Measurements from ENCODE around the gene EXOSC9. TPM values are rescaled to one million over a fixed set of nuclear protein-coding genes. Genes with fewer than 3 reads are reported as not detected.

EXOSC9 gene
- total RNA-seq, 4 donors from 2014 or later = 13.2 to 35.2 (median 22.5) TPM

DNA sequence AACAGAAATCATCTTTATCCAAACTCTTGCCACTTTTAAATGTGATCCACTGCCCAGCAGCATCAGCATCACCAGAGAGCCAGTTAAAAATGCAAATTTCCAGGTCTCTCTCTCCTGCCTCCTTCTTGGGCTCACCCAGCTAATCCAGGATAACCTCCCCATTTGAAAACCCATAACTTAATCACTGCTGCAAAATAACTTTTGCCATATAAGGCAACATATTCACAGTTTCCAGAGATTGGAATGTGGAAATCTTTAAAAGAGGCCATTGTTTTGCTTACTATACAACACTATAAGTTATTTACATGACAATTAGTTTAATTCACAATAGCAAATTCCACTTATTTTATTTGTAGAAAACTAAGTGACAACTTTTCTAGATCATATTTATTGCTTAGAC lies 4.8 kb upstream of the EXOSC9 start:
- TF ChIP-seq, protein P1, sequence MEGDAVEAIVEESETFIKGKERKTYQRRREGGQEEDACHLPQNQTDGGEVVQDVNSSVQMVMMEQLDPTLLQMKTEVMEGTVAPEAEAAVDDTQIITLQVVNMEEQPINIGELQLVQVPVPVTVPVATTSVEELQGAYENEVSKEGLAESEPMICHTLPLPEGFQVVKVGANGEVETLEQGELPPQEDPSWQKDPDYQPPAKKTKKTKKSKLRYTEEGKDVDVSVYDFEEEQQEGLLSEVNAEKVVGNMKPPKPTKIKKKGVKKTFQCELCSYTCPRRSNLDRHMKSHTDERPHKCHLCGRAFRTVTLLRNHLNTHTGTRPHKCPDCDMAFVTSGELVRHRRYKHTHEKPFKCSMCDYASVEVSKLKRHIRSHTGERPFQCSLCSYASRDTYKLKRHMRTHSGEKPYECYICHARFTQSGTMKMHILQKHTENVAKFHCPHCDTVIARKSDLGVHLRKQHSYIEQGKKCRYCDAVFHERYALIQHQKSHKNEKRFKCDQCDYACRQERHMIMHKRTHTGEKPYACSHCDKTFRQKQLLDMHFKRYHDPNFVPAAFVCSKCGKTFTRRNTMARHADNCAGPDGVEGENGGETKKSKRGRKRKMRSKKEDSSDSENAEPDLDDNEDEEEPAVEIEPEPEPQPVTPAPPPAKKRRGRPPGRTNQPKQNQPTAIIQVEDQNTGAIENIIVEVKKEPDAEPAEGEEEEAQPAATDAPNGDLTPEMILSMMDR (IDR thresholded peaks at IDR 0.05) = no peak
- TF ChIP-seq POLR2A (IDR thresholded peaks at IDR 0.05) (no peak), POLR2AphosphoS5 (IDR thresholded peaks at IDR 0.05) (no peak), EP300 (IDR thresholded peaks at IDR 0.05; ENCODE audit: low read depth) (no peak)
- no peaks in the 10 kb centered on the region for H3K9me3 ChIP-seq
- no peak for DNase-seq
- H3K27ac ChIP-seq = no peak overlapping the region
- H3K27me3 ChIP-seq = peaks cover 13% of the 10 kb centered on the region
- peaks cover 0 to 4% (median 0%) of the 10 kb centered on the region in 4 donors for H3K4me1 ChIP-seq
- in situ Hi-C loops (cut with MboI; ENCODE audit: low pct_ligation_motif_present in 1 of 4, low pct_unique_long_range_greater_than_20kb in 1 of 4, low sequenced_read_pairs in 3 of 4) = no loop called here
- intact Hi-C loops (cut with DNase I; ENCODE audit: low total_unique reads) = no loop called here
- no peak overlapping the region for H3K4me3 ChIP-seq
- H3K36me3 ChIP-seq = no peaks in the 10 kb centered on the region

DNA sequence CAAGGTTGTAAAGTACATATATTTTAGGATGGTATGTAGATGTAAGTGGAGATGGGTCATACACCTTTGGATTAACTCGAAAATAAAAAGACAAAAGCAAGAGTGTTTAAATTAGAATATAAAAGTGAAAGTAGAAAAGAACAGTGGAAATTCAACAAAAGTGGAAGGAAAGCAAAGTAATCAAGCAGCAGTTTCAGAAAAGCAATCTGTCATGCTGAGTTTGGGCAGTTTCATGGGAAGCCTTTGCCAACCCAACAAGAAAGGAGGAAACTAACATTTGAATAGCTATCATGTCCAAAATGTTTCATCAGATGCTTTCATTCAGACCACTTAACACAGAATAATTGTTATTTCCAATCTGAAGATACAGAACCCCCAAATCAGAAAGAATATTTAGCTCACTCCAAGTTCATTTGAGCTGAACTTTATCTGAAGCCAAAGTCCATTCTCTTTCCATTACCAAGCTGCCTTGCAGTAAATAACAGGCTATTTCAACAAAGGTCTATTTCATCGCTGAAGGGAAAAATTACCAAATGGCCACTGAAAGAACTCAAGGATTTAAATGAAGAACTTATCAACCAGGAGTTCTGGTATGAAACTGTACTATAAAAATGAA lies 1.8 kb upstream of the EXOSC9 start:
- peak overlapping the region in 1 of 4 donors; percentile 92 for H3K27ac ChIP-seq
- no peak for DNase-seq
- H3K9me3 ChIP-seq = no peaks in the 10 kb centered on the region
- H3K27me3 ChIP-seq = peaks cover 3% of the 10 kb centered on the region
- 52 to 62% methylated on average over 2 of the region's 2 CpGs for WGBS, 2 donors (ENCODE audit: low coverage in 1 of 2)
- in situ Hi-C loops (cut with MboI; ENCODE audit: low pct_ligation_motif_present in 1 of 4, low pct_unique_long_range_greater_than_20kb in 1 of 4, low sequenced_read_pairs in 3 of 4) = no loop called here
- H3K4me3 ChIP-seq = no peak overlapping the region
- intact Hi-C loops (cut with DNase I; ENCODE audit: low total_unique reads) = no loop called here
- TF ChIP-seq POLR2A (IDR thresholded peaks at IDR 0.05) = no peak
- TF ChIP-seq, protein P1 (IDR thresholded peaks at IDR 0.05) = no peak
- no peak for TF ChIP-seq EP300 (IDR thresholded peaks at IDR 0.05; ENCODE audit: low read depth)
- no peak for TF ChIP-seq POLR2AphosphoS5 (IDR thresholded peaks at IDR 0.05)
- H3K36me3 ChIP-seq = peaks cover 0 to 15% (median 0%) of the 10 kb centered on the region in 4 donors
- peaks cover 4 to 13% (median 8%) of the 10 kb centered on the region in 4 donors for H3K4me1 ChIP-seq

DNA sequence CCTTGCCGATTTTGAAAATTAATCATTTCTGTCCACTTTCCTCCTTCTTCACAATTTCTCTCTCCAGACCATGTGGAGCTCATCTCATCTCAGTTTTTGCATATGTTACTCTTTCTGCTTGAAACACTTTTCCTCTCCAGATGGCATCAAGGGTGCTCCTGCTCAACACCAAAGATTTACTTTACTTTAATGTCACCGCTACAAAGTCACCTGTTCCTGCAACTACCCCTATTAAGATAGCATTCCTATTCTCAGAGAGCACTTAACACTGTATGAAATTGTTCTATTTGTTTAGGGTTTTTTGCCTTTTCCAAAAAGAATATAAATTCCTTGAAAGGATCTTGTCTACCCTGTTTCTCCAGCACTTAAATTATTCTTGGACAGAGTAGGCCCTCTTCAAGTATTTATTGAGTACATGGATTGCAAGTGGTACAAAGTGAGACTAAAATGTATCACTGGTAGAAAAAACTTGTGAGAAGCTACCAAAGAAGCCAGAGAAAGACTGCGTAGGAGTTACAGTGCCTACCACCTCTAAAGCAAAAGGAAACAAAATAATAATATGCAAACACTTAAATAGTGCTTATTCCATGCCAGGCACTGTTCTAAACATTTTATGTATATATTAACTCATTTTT lies 1.1 kb upstream of the EXOSC9 start:
- 89 to 96% methylated on average over 2 to 3 of the region's 3 CpGs for whole genome bisulfite sequencing, 2 donors (ENCODE audit: low coverage in 1 of 2)
- no peaks in the 10 kb centered on the region for H3K9me3 ChIP-seq
- H3K4me1 ChIP-seq = peaks cover 4 to 13% (median 8%) of the 10 kb centered on the region in 4 donors
- in situ Hi-C loops (cut with MboI; ENCODE audit: low pct_ligation_motif_present in 1 of 4, low pct_unique_long_range_greater_than_20kb in 1 of 4, low sequenced_read_pairs in 3 of 4) = no loop called here
- intact Hi-C loops (cut with DNase I; ENCODE audit: low total_unique reads) = no loop called here
- TF ChIP-seq EP300 (IDR thresholded peaks at IDR 0.05; ENCODE audit: low read depth) (no peak), POLR2A (IDR thresholded peaks at IDR 0.05) (no peak), POLR2AphosphoS5 (IDR thresholded peaks at IDR 0.05) (no peak)
- TF ChIP-seq, protein P1 (IDR thresholded peaks at IDR 0.05) = no peak
- peaks cover 3% of the 10 kb centered on the region for H3K27me3 ChIP-seq
- peak overlapping the region; percentile 80 to 92 (median 90) for H3K27ac ChIP-seq
- peaks cover 0 to 19% (median 3%) of the 10 kb centered on the region in 4 donors for H3K36me3 ChIP-seq
- no peak for DNase-seq
- H3K4me3 ChIP-seq = peak overlapping the region in 1 of 4 donors; percentile 81

DNA sequence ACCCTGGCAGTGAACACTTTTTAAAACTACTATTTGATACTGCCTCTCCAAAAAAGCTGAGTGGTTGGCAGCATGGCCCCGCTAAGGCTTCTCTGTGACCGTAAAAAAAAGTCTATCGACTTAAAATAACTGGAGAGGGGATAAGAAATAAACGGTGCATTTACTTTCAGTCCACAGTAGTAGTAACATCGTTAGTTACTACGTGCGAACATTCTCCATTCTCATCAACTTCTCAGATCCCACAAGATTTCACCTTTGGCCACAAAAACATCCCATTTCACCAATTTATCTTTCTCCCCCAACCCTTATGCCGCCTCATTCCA lies 524 bp upstream of the EXOSC9 start:
- in situ Hi-C loops (cut with MboI; ENCODE audit: low pct_ligation_motif_present in 1 of 4, low pct_unique_long_range_greater_than_20kb in 1 of 4, low sequenced_read_pairs in 3 of 4) = no loop called here
- TF ChIP-seq, protein P1 (IDR thresholded peaks at IDR 0.05) = no peak
- TF ChIP-seq EP300 (IDR thresholded peaks at IDR 0.05; ENCODE audit: low read depth) (no peak), POLR2AphosphoS5 (IDR thresholded peaks at IDR 0.05) (no peak), POLR2A (IDR thresholded peaks at IDR 0.05) (no peak)
- H3K4me1 ChIP-seq = peaks cover 4 to 13% (median 8%) of the 10 kb centered on the region in 4 donors
- no peaks in the 10 kb centered on the region for H3K9me3 ChIP-seq
- H3K4me3 ChIP-seq = peak overlapping the region; percentile 74 to 83 (median 82)
- no peaks in the 10 kb centered on the region for H3K27me3 ChIP-seq
- peak overlapping the region; percentile 80 to 92 (median 90) for H3K27ac ChIP-seq
- H3K36me3 ChIP-seq = peaks cover 0 to 19% (median 4%) of the 10 kb centered on the region in 4 donors
- no peak for DNase-seq
- intact Hi-C loops (cut with DNase I; ENCODE audit: low total_unique reads) = no loop called here
- 20 to 46% methylated on average over 8 of the region's 8 CpGs for WGBS, 2 donors (ENCODE audit: low coverage in 1 of 2)

Data from transverse colon (tissue), 4 donors.